HepG2 (cell line): Measurements from ENCODE around the gene B3GALNT1. TPM values are rescaled to one million over a fixed set of nuclear protein-coding genes. Genes with fewer than 3 reads are reported as not detected.

Experiments used
- ATAC-seq: fragments of 200-7000 bp; cut with Tn5 transposase; 3 replicates; pipeline ENCODE4 v1.9.1; 2020; ENCODE audit warnings: mild to moderate bottlenecking, moderate library complexity
- BruUV-seq: library from RNA; stranded (reverse); fragments of 400-500 nt; replicated peaks from 2 replicates; lab custom pipeline; 2021; lab: Mats Ljungman, UMichigan
- CTCF ChIA-PET: fragments of 300-600 bp; formaldehyde crosslinking; extraction: SDS; loops from one replicate; lab custom pipeline; 2021; ENCODE audit warnings: low total read pairs, inconsistent platforms, low intra/inter-chr PET ratio; lab: Yijun Ruan, JAX
- POLR2A ChIA-PET: fragments of 350-600 bp; sonication (Branson Sonifier 250); formaldehyde crosslinking; loops from one replicate; lab custom pipeline; 2020; ENCODE audit warnings: antibody characterized with exemption, inconsistent platforms; lab: Yijun Ruan, JAX
- DNase-seq: peaks from one replicate; pipeline ENCODE4 v3.0.0-alpha.2; 2015; ENCODE audit warnings: low spot score
- FAIRE-seq: peaks from 3 replicates; lab custom pipeline; 2011; peaks lifted over from hg19 to GRCh38; lab: Jason Lieb, UNC
- H2AFZ ChIP-seq: one replicate; pipeline ENCODE4 v1.6.1; 2011; ENCODE audit warnings: low read length, inconsistent platforms
- H3K27ac ChIP-seq: fragments of 300-600 bp; 3 replicates; pipeline ENCODE4 v1.8.0; 2011; ENCODE audit warnings: mixed run types, mild to moderate bottlenecking, mixed read lengths, low read length, inconsistent platforms; ENCODE audit not compliant: insufficient read depth; ENCODE audit errors: extremely low read length
- H3K27me3 ChIP-seq, 2 experiments: fragments of 200-600 bp in 1 of 2; 2 replicates in 1 of 2; 3 replicates in 1 of 2; pipeline versions ENCODE4 v1.6.0 to v1.8.0; 2011; ENCODE audit warnings: low read length in 2 of 2, mild to moderate bottlenecking in 2 of 2, moderate library complexity in 2 of 2, inconsistent platforms in 1 of 2; ENCODE audit not compliant: insufficient read depth in 2 of 2, control insufficient read depth in 1 of 2
- H3K36me3 ChIP-seq, 2 experiments: fragments of 200-600 bp in 1 of 2; replicated peaks in 1 of 2; 2 replicates in 1 of 2; 3 replicates in 1 of 2; pipeline versions ENCODE4 v1.5.1 to v1.8.0; 2011; ENCODE audit warnings: low read length in 2 of 2, inconsistent platforms in 1 of 2; ENCODE audit not compliant: insufficient read depth in 2 of 2, control insufficient read depth in 1 of 2
- H3K4me1 ChIP-seq: 2 replicates; pipeline ENCODE4 v1.5.1; 2012; ENCODE audit warnings: low read length, inconsistent platforms; ENCODE audit not compliant: insufficient read depth
- H3K4me2 ChIP-seq: 2 replicates; pipeline ENCODE4 v1.6.0; 2011; ENCODE audit warnings: low read depth, low read length, inconsistent platforms
- H3K4me3 ChIP-seq, 3 experiments: fragments of 200-600 bp in 1 of 3; sonication (generic), shearing (Covaris generic) in 1 of 3; replicated peaks in 1 of 3; 2 replicates each; pipeline ENCODE4 v1.5.1; 2011 to 2016; ENCODE audit warnings: low read length in 3 of 3, inconsistent platforms in 2 of 3, low read depth in 2 of 3, mild to moderate bottlenecking in 2 of 3, control low read depth in 1 of 3, mixed read lengths in 1 of 3; ENCODE audit not compliant: insufficient read depth in 1 of 3
- H3K79me2 ChIP-seq: one replicate; pipeline ENCODE4 v1.6.1; 2011; ENCODE audit warnings: low read length, inconsistent platforms; ENCODE audit not compliant: insufficient read depth
- H3K9ac ChIP-seq: 2 replicates; pipeline ENCODE4 v1.6.0; 2011; ENCODE audit warnings: mild to moderate bottlenecking, low read depth, low read length, inconsistent platforms; ENCODE audit not compliant: insufficient read depth
- H3K9me3 ChIP-seq: 2 replicates; pipeline ENCODE4 v1.5.1; 2012; ENCODE audit warnings: mild to moderate bottlenecking, low read length
- H4K20me1 ChIP-seq: 2 replicates; pipeline ENCODE4 v1.6.0; 2011; ENCODE audit warnings: inconsistent platforms, mild to moderate bottlenecking, low read length, moderate library complexity; ENCODE audit not compliant: insufficient read depth
- NFYB ChIP-seq: sonication (generic); formaldehyde crosslinking; IDR thresholded peaks from 2 replicates; pipeline ENCODE4 v1.4.0; 2020; ENCODE audit warnings: missing genetic modification reagents
- SNAPC2 ChIP-seq: sonication (generic); formaldehyde crosslinking; IDR thresholded peaks from 2 replicates; pipeline ENCODE4 v1.8.1; 2022; ENCODE audit warnings: mild to moderate bottlenecking, missing genetic modification reagents
- SNAPC5 ChIP-seq: sonication (generic); formaldehyde crosslinking; IDR thresholded peaks from 2 replicates; pipeline ENCODE4 v1.8.1; 2023; ENCODE audit warnings: mild to moderate bottlenecking, missing genetic modification reagents, borderline replicate concordance
- TFAP4 ChIP-seq: sonication (generic); IDR thresholded peaks from 2 replicates; pipeline ENCODE4 v1.6.1; 2016; ENCODE audit warnings: low read depth, borderline replicate concordance
- THAP11 ChIP-seq: IDR thresholded peaks from 2 replicates; pipeline ENCODE4 v1.6.1; 2016; ENCODE audit warnings: missing biosample characterization, missing genetic modification reagents
- TOE1 ChIP-seq: sonication (generic); formaldehyde crosslinking; IDR thresholded peaks from 2 replicates; pipeline ENCODE4 v1.4.0; 2020; ENCODE audit warnings: mild to moderate bottlenecking, missing genetic modification reagents
- ZNF362 ChIP-seq: sonication (generic); formaldehyde crosslinking; IDR thresholded peaks from 2 replicates; pipeline ENCODE4 v1.4.0; 2020; ENCODE audit warnings: missing genetic modification reagents, mild to moderate bottlenecking, borderline replicate concordance
- ZNF564 ChIP-seq: sonication (generic); formaldehyde crosslinking; IDR thresholded peaks from 2 replicates; pipeline ENCODE4 v1.8.1; 2023; ENCODE audit warnings: mild to moderate bottlenecking, missing genetic modification reagents
- WGBS: methylation state at CpG from one replicate; pipeline ENCODE4 v1.1.6; 2017; ENCODE audit warnings: low lambda C conversion rate; 5-methylcytosine and 5-hydroxymethylcytosine counted together
- in situ Hi-C: cut with HindIII; loops from 2 replicates; pipeline ENCODE4 v1.10.0; 2017; ENCODE audit warnings: low pct_unique_long_range_greater_than_20kb; ENCODE audit not compliant: extremely low pct_ligation_motif_present
- intact Hi-C: fragments of 100-400 bp; cut with micrococcal nuclease; formaldehyde crosslinking; loops from one replicate; pipeline ENCODE4 v1.10.0; 2022; ENCODE audit not compliant: unreplicated experiment
- polyA plus RNA-seq, 8 experiments: library from polyadenylated mRNA; depleted of rRNA in 3 of 8; stranded (reverse) in 7 of 8; unstranded in 1 of 8; fragments of >200 nt; fragmentation: Illumina TruSeq in 4 of 8; extraction: Trizol in 4 of 8; gene quantifications; 2 replicates each; pipeline versions ENCODE4 v1.2.1 to v1.2.3, GENCODE V29; 2011 to 2016; ENCODE audit warnings: low read depth in 4 of 8, missing spikeins in 1 of 8, mixed read lengths in 1 of 8; ENCODE audit not compliant: insufficient read depth in 1 of 8
- total RNA-seq, 5 experiments: library from RNA; depleted of rRNA; stranded (reverse); fragments of >200 nt; fragmentation: Illumina TruSeq; extraction: Trizol; gene quantifications; 2 replicates each; pipeline ENCODE4 v1.2.3, GENCODE V29; 2016; ENCODE audit warnings: low read depth in 1 of 5

B3GALNT1 gene
- total and polyA plus RNA-seq, 2 of the 13 experiments (the other 11 are each of a cell fraction or from before 2014, with no cell fraction given): not detected

- H3K27ac ChIP-seq: no peak overlapping the region
Observed at GRCh38 chr3:161070980-161071663, 34.0 kb downstream of the B3GALNT1 start.

GRCh38 chr3:161070252-161070930, 34.8 kb downstream of the B3GALNT1 start:
- H3K27ac ChIP-seq: no peak overlapping the region
- no peak overlapping the region for H2AFZ ChIP-seq

More at GRCh38 chr3:161070980-161071663, 34.0 kb downstream of the B3GALNT1 start:
- BruUV-seq: no TSS peak
- in situ Hi-C loops: no loop called here
- Histone ChIP-seq H3K9me3 (no peaks in the 10 kb centered on the region), H3K79me2 (no peaks in the 10 kb centered on the region), H3K4me2 (no peak overlapping the region), H2AFZ (no peak overlapping the region), H3K4me1 (no peaks in the 10 kb centered on the region), H4K20me1 (no peaks in the 10 kb centered on the region), H3K36me3 (no peaks in the 10 kb centered on the region), H3K4me3 (no peak overlapping the region), H3K27me3 (no peaks in the 10 kb centered on the region), H3K9ac (no peak overlapping the region)
- no peak for DNase-seq
- no peak for ATAC-seq
- TF ChIP-seq NFYB (CRISPR knock-in tag): no peak
- TF ChIP-seq SNAPC5 (CRISPR knock-in tag): no peak
- TF ChIP-seq TOE1: no peak
- TF ChIP-seq SNAPC2: no peak
- no peak for TF ChIP-seq ZNF564
- TF ChIP-seq THAP11 (CRISPR knock-in tag): no peak
- no peak for TF ChIP-seq TFAP4
- ChIA-PET CTCF (no interaction called here), POLR2A (no interaction called here)
- WGBS: 32% methylated on average over 6 of the region's 6 CpGs
- intact Hi-C loops: no loop called here
- FAIRE-seq: no peak

More at GRCh38 chr3:161070252-161070930, 34.8 kb downstream of the B3GALNT1 start:
- ChIA-PET CTCF (no interaction called here), POLR2A (no interaction called here)
- no peak for ATAC-seq
- Histone ChIP-seq H4K20me1 (no peaks in the 10 kb centered on the region), H3K79me2 (no peaks in the 10 kb centered on the region), H3K4me3 (no peak overlapping the region), H3K9me3 (no peaks in the 10 kb centered on the region), H3K4me2 (no peak overlapping the region), H3K27me3 (no peaks in the 10 kb centered on the region), H3K9ac (no peak overlapping the region), H3K36me3 (no peaks in the 10 kb centered on the region), H3K4me1 (no peaks in the 10 kb centered on the region)
- in situ Hi-C loops: no loop called here
- DNase-seq: no peak
- FAIRE-seq: no peak
- TF ChIP-seq ZNF362 (CRISPR knock-in tag): no peak
- BruUV-seq: no TSS peak
- intact Hi-C loops: no loop called here
- 58% methylated on average over 9 of the region's 9 CpGs for WGBS
